Keratinocyte (primary cell): ENCODE measurements around the gene DNM1. TPM values are rescaled to one million over a fixed set of nuclear protein-coding genes. Genes with fewer than 3 reads are reported as not detected.

Experiments used
- DNase-seq: peaks from one replicate; pipeline ENCODE4 v3.0.0-alpha.2; 2011; ENCODE audit warnings: low read depth, missing footprints, low spot score
- FAIRE-seq: peaks from 2 replicates; lab custom pipeline; 2011; peaks lifted over from hg19 to GRCh38; lab: Jason Lieb, UNC
- H2AFZ ChIP-seq: 2 replicates; pipeline ENCODE4 v1.6.0; 2012; ENCODE audit warnings: low read length, control low read depth, inconsistent platforms; ENCODE audit not compliant: control insufficient read depth
- H3K27ac ChIP-seq: 2 replicates; pipeline ENCODE4 v1.5.1; 2011; ENCODE audit warnings: low read length; ENCODE audit not compliant: control insufficient read depth, insufficient read depth
- H3K27me3 ChIP-seq: 3 replicates; pipeline ENCODE4 v1.6.0; 2011; ENCODE audit warnings: low read length; ENCODE audit not compliant: control insufficient read depth, insufficient read depth; ENCODE audit errors: extremely low read depth
- H3K36me3 ChIP-seq, 2 experiments: 2 replicates in 1 of 2; 3 replicates in 1 of 2; pipeline ENCODE4 v1.5.1; 2011; ENCODE audit warnings: low read length in 2 of 2, mild to moderate bottlenecking in 1 of 2; ENCODE audit not compliant: control insufficient read depth in 2 of 2, insufficient read depth in 2 of 2; ENCODE audit errors: extremely low read depth in 1 of 2
- H3K4me1 ChIP-seq: 3 replicates; pipeline ENCODE4 v1.5.1; 2011; ENCODE audit warnings: low read length; ENCODE audit not compliant: control insufficient read depth, insufficient read depth; ENCODE audit errors: extremely low read depth
- H3K4me2 ChIP-seq: 3 replicates; pipeline ENCODE4 v1.6.0; 2011; ENCODE audit warnings: low read depth, low read length; ENCODE audit not compliant: control insufficient read depth, insufficient read depth; ENCODE audit errors: extremely low read depth
- H3K4me3 ChIP-seq, 3 experiments: fragments of 200-600 bp in 1 of 3; sonication (generic) in 1 of 3; 2 replicates in 2 of 3; 3 replicates in 1 of 3; pipeline ENCODE4 v1.5.1; 2011 to 2016; ENCODE audit warnings: low read length in 3 of 3, mild to moderate bottlenecking in 3 of 3, control low read depth in 2 of 3, inconsistent platforms in 1 of 3, low read depth in 1 of 3, mixed read lengths in 1 of 3, mixed run types in 1 of 3, moderate library complexity in 1 of 3; ENCODE audit not compliant: control insufficient read depth in 2 of 3, insufficient read depth in 2 of 3; ENCODE audit errors: extremely low read depth in 1 of 3
- H3K79me2 ChIP-seq: 2 replicates; pipeline ENCODE4 v1.6.0; 2012; ENCODE audit warnings: low read length; ENCODE audit not compliant: control insufficient read depth, insufficient read depth
- H3K9ac ChIP-seq: 3 replicates; pipeline ENCODE4 v1.6.0; 2011; ENCODE audit warnings: low read length; ENCODE audit not compliant: control insufficient read depth, insufficient read depth; ENCODE audit errors: extremely low read depth
- H3K9me1 ChIP-seq: 3 replicates; pipeline ENCODE4 v1.6.0; 2011; ENCODE audit warnings: low read length; ENCODE audit not compliant: control insufficient read depth, insufficient read depth; ENCODE audit errors: extremely low read depth
- H3K9me3 ChIP-seq: 2 replicates; pipeline ENCODE4 v1.5.1; 2012; ENCODE audit warnings: low read depth, low read length; ENCODE audit not compliant: control insufficient read depth
- H4K20me1 ChIP-seq: 3 replicates; pipeline ENCODE4 v1.6.0; 2011; ENCODE audit warnings: low read length; ENCODE audit not compliant: control insufficient read depth, insufficient read depth; ENCODE audit errors: extremely low read depth
- CTCF ChIP-seq, 3 experiments: IDR thresholded peaks in 1 of 3; conservative IDR thresholded peaks in 1 of 3; optimal IDR thresholded peaks in 1 of 3; 2 replicates in 2 of 3; 3 replicates in 1 of 3; pipeline versions ENCODE3 to v1.5.1; 2011; ENCODE audit warnings: low read length in 3 of 3, mild to moderate bottlenecking in 3 of 3, moderate library complexity in 2 of 3, control low read depth in 1 of 3, inconsistent platforms in 1 of 3; ENCODE audit not compliant: insufficient read depth in 2 of 3; ENCODE audit errors: extremely low read depth in 1 of 3
- EZH2 ChIP-seq: IDR thresholded peaks from one replicate; pipeline ENCODE4 v1.6.1; 2012; ENCODE audit warnings: inconsistent platforms, mild to moderate bottlenecking, low read length, moderate library complexity
- dilution Hi-C: fragments of 300-500 bp; cut with MboI; formaldehyde crosslinking; loops from one replicate; pipeline ENCODE4 v1.7.0; 2020; ENCODE audit warnings: low sequenced_read_pairs; ENCODE audit not compliant: extremely low pct_ligation_motif_present
- polyA plus RNA-seq, 5 experiments: library from polyadenylated mRNA; depleted of rRNA in 3 of 5; stranded (reverse) in 3 of 5; stranded (forward) in 1 of 5; unstranded in 1 of 5; fragments of >200 nt; gene quantifications; 1 replicate in 1 of 5; 2 replicates in 3 of 5; 3 replicates in 1 of 5; pipeline versions ENCODE4 v1.2.1 to v1.2.3, GENCODE V29; 2011 to 2012; ENCODE audit warnings: missing spikeins in 2 of 5, low read depth in 1 of 5, low replicate concordance in 1 of 5

Gene DNM1
- polyA plus RNA-seq, 1 donor (not counting 4 experiments of a cell fraction or from before 2014, with no cell fraction given): 0.25 TPM

GRCh38 chr9:128233817-128234406 is 30.7 kb downstream of the DNM1 start:
- dilution Hi-C loops: no loop called here
- no peak overlapping the region for H2AFZ ChIP-seq
- H4K20me1 ChIP-seq: no peaks in the 10 kb centered on the region
- no peak overlapping the region for H3K4me2 ChIP-seq
- no peaks in the 10 kb centered on the region for H3K4me1 ChIP-seq
- H3K27me3 ChIP-seq: peaks cover 3% of the 10 kb centered on the region
- FAIRE-seq (no peak), DNase-seq (no peak)
- TF ChIP-seq EZH2: no peak
- no peak for TF ChIP-seq CTCF (optimal IDR thresholded peaks at IDR 0.05 in 1 of 3, IDR thresholded peaks at IDR 0.05 in 1 of 3, conservative IDR thresholded peaks at IDR 0.05 in 1 of 3; ENCODE audit: extremely low read depth in 1 of 3, insufficient read depth in 2 of 3, low read length in 3 of 3)
- no peaks in the 10 kb centered on the region for H3K79me2 ChIP-seq
- H3K27ac ChIP-seq: no peak overlapping the region
- H3K9me3 ChIP-seq: no peaks in the 10 kb centered on the region
- H3K9me1 ChIP-seq: no peaks in the 10 kb centered on the region
- no peaks in the 10 kb centered on the region for H3K36me3 ChIP-seq
- H3K9ac ChIP-seq: no peak overlapping the region
- no peak overlapping the region for H3K4me3 ChIP-seq

DNA sequence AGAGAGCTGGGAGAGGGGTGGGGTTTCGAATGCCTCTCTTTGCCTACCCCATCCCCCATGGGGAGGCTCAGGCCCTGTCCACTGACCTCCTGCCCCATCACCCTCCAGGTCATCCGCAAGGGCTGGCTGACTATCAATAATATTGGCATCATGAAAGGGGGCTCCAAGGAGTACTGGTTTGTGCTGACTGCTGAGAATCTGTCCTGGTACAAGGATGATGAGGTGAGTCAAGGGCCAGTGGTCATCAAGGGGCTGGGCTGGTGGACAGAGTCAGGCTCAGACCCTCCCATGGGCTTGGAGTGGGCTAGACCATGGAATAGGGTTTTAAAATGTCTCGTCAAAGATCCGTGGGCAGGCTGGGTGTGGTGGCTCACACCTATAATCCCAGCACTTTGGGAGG is 38.9 kb downstream of the DNM1 start:
- Histone ChIP-seq H4K20me1 (no peaks in the 10 kb centered on the region), H3K4me2 (no peak overlapping the region), H3K27ac (no peak overlapping the region), H3K9me3 (no peaks in the 10 kb centered on the region), H3K4me1 (no peaks in the 10 kb centered on the region), H3K79me2 (no peaks in the 10 kb centered on the region), H3K9ac (no peak overlapping the region), H2AFZ (no peak overlapping the region), H3K9me1 (no peaks in the 10 kb centered on the region), H3K4me3 (no peak overlapping the region), H3K36me3 (no peaks in the 10 kb centered on the region), H3K27me3 (no peaks in the 10 kb centered on the region)
- DNase-seq (no peak), FAIRE-seq (no peak)
- dilution Hi-C loops: no loop called here
- no peak for TF ChIP-seq CTCF (optimal IDR thresholded peaks at IDR 0.05 in 1 of 3, IDR thresholded peaks at IDR 0.05 in 1 of 3, conservative IDR thresholded peaks at IDR 0.05 in 1 of 3; ENCODE audit: extremely low read depth in 1 of 3, insufficient read depth in 2 of 3, low read length in 3 of 3)
- TF ChIP-seq EZH2: no peak
